ENCODE data around the gene APBA2.

APBA2 gene

GRCh38 chr15:28892789-28893610 is 7.2 kb downstream of the APBA2 start:
- intact Hi-C loops (cut with DNase I), result no loop called here
- DNase-seq, result peak in 2 of 10 donors; percentile 69 to 87

GRCh38 chr15:28894631-28895030 is 8.9 kb downstream of the APBA2 start:
- intact Hi-C loops (cut with DNase I), result no loop called here
- peak in 3 of 10 donors; percentile 74 to 83 (median 80) for DNase-seq

- intact Hi-C loops (cut with DNase I), result no loop called here
Observed at GRCh38 chr15:28895146-28895545, 9.4 kb downstream of the APBA2 start.

GRCh38 chr15:28895566-28895965 is 9.8 kb downstream of the APBA2 start:
- intact Hi-C loops (cut with DNase I), result no loop called here
- peak in 3 of 10 donors; percentile 37 to 53 (median 38) for DNase-seq

More at GRCh38 chr15:28895146-28895545, 9.4 kb downstream of the APBA2 start:
- DNase-seq, result peak in 2 of 10 donors; percentile 77 to 78

- intact Hi-C loops (cut with DNase I), result no loop called here
- peak in 3 of 10 donors; percentile 17 to 65 (median 38) for DNase-seq
Observed at GRCh38 chr15:28896951-28897350, 11.2 kb downstream of the APBA2 start.

- intact Hi-C loops (cut with DNase I), result no loop called here
- peak in 3 of 10 donors; percentile 39 to 66 (median 65) for DNase-seq
Observed at GRCh38 chr15:28897861-28898585, 12.2 kb downstream of the APBA2 start.

- intact Hi-C loops (cut with DNase I), result no loop called here
Observed at GRCh38 chr15:28899061-28899738, 13.4 kb downstream of the APBA2 start.

GRCh38 chr15:28900041-28900891 is 14.5 kb downstream of the APBA2 start:
- intact Hi-C loops (cut with DNase I), result no loop called here
- DNase-seq, result peak in 2 of 10 donors; percentile 61 to 86

More at GRCh38 chr15:28899061-28899738, 13.4 kb downstream of the APBA2 start:
- DNase-seq, result peak in 3 of 10 donors; percentile 49 to 78 (median 72)

- intact Hi-C loops (cut with DNase I), result no loop called here
- DNase-seq, result peak in 2 of 10 donors; percentile 53 to 63
Observed at GRCh38 chr15:28900892-28901586, 15.3 kb downstream of the APBA2 start.

- intact Hi-C loops (cut with DNase I), result no loop called here
- DNase-seq, result peak in 3 of 10 donors; percentile 13 to 77 (median 52)
Observed at GRCh38 chr15:28901587-28901980, 15.8 kb downstream of the APBA2 start.

GRCh38 chr15:28901987-28902745 is 16.4 kb downstream of the APBA2 start:
- intact Hi-C loops (cut with DNase I), result no loop called here
- peak in 3 of 10 donors; percentile 21 to 77 (median 59) for DNase-seq

GRCh38 chr15:28902856-28903255 is 17.1 kb downstream of the APBA2 start:
- intact Hi-C loops (cut with DNase I), result no loop called here

GRCh38 chr15:28903555-28903954 is 17.8 kb downstream of the APBA2 start:
- intact Hi-C loops (cut with DNase I), result no loop called here
- DNase-seq, result peak in 4 of 10 donors; percentile 3 to 58 (median 44)

More at GRCh38 chr15:28902856-28903255, 17.1 kb downstream of the APBA2 start:
- DNase-seq, result peak in 1 of 10 donors; percentile 55

- intact Hi-C loops (cut with DNase I), result no loop called here
- DNase-seq, result peak in 3 of 10 donors; percentile 14 to 68 (median 61)
Observed at GRCh38 chr15:28904003-28904402, 18.2 kb downstream of the APBA2 start.

GRCh38 chr15:28904541-28905315 is 19.0 kb downstream of the APBA2 start:
- intact Hi-C loops (cut with DNase I), result no loop called here
- peak in 6 of 10 donors; percentile 34 to 91 (median 66) for DNase-seq

GRCh38 chr15:28907338-28907960 is 21.7 kb downstream of the APBA2 start:
- peak in 3 of 10 donors; percentile 9 to 73 (median 50) for DNase-seq
- intact Hi-C loops (cut with DNase I), result no loop called here

- intact Hi-C loops (cut with DNase I), result no loop called here
- peak in 1 of 10 donors; percentile 37 for DNase-seq
Observed at GRCh38 chr15:28909958-28910500, 24.3 kb downstream of the APBA2 start.

All from posterior cingulate gyrus (tissue), 11 donors.